Central memory CD4-positive, alpha-beta T cell (primary cell): ENCODE data around the gene POLA2.
"Not testable (repeated sequence)": the region's sequence is repeated elsewhere in the genome, so short reads cannot be mapped to it uniquely, and the experiment has no call there.

Experiments used
- DNase-seq: peaks from one replicate; pipeline ENCODE4 v3.0.0; 2022

Gene POLA2

DNA sequence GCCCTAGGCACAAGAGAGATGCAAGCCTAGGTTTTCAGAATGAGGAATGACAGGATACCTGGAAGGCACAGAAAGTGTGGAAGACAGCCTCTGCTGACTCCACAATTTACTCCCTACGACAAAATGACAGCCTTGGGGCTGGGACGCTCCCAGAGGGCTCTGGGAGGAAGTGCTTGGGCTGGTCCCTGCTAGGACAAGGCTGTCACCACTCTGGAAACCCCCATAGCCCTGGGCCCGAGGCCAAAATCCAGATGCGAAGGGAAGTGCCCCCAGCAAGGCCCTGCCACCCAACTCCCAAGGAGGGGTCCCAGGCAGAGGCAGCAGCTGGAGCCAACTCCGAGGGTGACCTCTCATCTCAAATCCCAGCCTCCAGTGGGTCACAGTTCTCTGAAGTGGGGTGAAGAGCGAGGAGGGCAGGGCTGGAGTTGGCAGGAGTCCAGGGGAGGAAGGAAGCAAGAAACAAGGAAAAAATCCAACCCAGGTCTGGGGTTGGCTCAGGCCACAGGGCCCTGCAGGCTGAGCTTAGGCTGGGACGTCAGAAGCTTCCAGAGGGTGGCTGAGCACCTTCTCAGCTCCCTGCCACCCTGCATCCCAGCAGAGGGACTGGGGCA lies 46.6 kb downstream of the POLA2 start:
- no peak for DNase-seq

- DNase-seq: no peak
These were observed 47.2 kb downstream of the POLA2 start for GRCh38 chr11:65309006-65309405.

GRCh38 chr11:65310215-65310614 lies 48.5 kb downstream of the POLA2 start:
- no peak for DNase-seq

DNA sequence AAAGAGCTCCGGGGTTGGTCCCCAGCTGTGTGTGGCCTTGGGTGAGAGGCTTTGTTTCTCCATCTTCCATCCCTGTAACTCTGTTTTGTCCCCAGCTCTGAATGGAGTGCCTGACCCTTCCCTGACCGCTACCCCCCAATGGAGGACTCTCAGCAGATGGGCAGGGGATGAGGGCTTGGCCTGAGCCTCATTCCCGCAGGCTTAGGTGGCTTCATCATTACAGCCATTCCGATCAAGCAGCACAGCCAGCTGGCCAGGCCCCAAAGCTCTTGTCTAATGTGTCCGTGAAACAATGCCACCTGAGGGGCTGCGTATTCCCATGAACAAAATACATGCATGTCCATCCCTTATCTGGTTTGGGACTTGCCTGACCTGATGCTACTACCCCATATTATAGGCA lies 49.0 kb downstream of the POLA2 start:
- DNase-seq: no peak

DNA sequence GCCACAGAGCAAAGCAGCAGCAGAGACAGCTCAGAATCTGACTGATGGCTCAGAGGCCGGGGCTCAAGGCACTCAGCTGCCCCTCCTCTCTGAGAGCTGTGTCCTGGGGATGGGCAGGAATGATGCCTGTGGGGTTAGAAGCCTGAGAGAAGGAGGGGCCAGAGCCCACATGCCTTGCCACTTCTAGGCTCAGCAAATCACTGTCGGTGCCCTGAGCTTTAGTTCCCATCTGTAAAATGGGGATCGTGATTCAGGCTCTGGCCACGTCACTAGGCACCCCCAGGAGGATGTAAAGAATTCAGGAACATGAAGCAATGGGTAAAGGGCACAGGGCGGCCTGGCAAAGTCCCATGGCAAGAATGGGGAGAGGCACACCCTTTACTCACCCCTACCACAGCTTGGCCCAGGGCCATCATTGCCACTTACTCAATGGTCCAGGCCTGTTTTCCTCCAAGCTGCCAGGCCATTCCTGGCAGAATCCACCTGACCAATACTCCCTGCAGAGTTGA lies 49.5 kb downstream of the POLA2 start:
- DNase-seq: no peak

- peak; percentile 48 for DNase-seq
These were observed 52.9 kb downstream of the POLA2 start, which contains the start of gene CDC42EP2 for GRCh38 chr11:65314501-65315203. CDC42EP2 (plus strand) TSS chr11:65314866; CDS start chr11:65320899, 6,033 bp downstream.

- DNase-seq: peak; percentile 66
These were observed 53.6 kb downstream of the POLA2 start for GRCh38 chr11:65315204-65315865.

DNA sequence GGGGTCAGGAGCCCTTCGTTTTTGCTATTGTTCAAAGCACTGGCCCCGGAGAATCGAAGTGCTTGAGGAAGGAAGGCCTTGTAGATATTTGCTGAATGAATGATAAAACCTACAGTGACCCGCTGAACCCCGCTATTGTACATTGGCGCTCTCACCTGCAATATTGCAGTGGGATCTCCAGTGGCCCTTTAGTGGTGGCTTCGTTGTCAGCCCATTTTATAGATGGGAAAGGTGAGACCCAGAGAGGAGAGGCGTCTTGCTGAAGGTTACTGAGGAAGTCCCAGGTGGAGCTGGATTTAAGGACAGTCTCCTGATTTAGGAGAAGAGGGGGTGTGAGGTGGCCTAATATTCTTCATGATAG lies 54.1 kb downstream of the POLA2 start:
- DNase-seq: no peak

DNA sequence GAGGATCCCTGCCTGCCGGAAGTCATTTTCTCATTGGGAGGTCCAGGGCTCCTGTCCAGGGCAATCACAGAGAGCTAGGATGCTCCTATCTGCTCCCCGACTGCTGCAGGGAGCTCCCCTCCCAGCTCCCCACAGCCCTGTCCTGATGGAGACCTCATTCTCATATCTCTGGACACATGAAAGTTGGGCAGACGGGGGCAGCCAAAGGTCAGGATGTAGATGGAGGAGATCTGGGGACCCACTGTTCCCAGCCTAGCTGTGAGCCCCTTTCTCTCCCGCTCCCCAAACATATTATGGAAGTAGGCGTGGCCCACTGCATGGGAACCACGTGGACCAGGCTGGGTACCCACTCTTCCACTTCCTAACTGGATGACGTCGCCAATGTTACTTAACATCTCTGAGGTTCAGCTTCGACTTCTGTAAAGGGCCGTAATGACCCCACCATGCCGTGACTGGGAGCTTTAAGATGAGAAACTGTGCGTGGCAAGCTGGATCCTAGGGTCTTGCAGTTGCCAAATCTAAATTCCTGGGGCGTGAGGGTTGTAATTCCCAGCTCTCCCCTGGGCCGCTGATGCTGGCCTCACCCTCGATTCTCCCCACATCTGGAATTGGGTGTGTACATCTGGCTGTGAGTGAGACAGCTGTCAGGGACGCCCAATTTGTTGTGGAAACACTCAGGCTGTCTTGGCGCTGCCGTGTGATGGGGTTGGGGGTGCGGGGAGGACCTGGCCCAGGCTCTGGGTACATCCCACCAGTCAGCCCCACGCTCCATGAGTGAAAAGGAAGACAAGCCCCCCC lies 54.7 kb downstream of the POLA2 start:
- DNase-seq: no peak

DNA sequence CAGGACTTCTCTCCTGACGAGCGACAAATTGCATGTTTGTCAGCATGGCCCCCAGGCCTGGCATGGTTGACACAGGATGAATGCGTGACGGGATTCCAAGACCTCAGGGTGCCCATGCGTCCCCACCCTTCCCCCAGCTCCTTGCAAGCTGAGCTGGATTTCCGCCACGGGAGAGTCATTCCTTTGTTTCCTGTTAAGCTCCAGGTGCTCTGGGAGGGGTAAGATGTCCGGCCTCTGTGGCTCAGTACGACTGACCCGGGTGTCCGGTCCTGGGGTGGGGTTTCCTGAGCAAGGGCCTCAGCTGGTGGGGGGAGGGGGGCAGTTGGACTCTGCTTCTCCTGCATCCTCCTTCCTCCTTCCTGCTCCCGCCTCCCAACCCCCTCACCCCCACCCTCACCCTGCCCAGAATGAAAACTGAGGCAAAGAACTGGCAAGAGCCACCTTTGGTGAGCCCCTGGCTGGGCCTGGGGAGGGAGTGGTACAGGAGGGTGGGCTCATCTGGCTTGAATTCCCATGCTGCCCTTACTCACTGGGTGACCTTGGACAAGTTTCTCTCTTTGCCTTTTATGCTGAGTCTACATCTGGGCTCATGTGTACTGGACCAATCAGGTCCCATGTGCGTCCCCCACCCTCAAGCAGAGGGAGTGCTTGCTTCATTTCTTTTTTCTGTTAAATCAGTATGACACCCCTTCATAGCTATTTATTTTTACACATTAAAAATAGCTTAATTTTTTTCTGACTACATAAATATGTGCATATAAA lies 55.4 kb downstream of the POLA2 start:
- no peak for DNase-seq

GRCh38 chr11:65320386-65321075 lies 58.8 kb downstream of the POLA2 start:
- DNase-seq: no peak

DNA sequence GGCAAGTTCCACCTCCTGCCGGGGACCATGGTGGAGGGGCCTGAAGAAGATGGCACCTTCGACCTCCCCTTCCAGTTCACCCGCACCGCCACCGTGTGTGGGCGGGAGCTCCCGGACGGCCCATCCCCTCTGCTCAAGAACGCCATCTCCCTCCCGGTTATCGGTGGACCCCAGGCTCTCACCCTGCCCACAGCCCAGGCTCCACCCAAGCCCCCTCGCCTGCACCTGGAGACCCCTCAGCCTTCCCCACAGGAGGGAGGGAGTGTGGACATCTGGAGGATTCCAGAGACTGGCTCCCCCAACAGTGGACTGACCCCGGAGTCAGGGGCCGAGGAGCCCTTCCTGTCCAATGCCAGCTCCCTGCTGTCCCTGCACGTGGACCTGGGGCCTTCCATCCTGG lies 59.3 kb downstream of the POLA2 start:
- DNase-seq: no peak

DNA sequence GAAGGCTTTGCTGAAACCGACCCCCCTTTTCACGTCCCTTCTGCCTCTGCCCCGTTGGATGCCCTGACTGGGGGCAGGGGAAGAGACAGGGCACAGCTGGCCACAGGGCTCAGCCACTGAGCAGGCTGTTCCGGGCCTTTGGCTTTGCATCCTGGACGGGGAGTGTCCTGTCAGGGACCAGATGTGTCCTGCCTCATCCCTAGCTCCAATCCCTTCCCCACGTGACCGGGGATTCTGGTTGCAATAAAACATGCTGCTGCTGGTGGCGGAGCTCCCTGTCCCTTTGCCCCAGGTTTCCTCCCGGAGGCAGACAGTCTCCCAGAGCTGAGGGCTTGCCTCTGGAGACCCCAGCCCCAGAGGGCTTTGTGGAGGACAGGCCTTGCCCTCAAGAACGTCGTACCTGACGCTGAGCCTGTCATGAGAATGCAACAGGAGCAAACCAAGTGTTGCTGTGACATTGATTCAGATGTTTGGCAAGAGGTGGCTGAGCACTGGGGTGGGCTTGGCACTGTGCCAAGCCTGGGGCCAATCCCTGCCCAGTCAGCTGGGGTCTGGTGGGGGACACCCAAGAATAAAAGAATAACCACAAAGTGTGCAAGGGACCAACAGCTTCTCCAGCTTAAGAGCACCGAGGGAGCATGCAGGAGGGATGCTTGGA lies 60.2 kb downstream of the POLA2 start:
- no peak for DNase-seq

- DNase-seq: no peak
These were observed 62.1 kb downstream of the POLA2 start for GRCh38 chr11:65323813-65324212.

DNA sequence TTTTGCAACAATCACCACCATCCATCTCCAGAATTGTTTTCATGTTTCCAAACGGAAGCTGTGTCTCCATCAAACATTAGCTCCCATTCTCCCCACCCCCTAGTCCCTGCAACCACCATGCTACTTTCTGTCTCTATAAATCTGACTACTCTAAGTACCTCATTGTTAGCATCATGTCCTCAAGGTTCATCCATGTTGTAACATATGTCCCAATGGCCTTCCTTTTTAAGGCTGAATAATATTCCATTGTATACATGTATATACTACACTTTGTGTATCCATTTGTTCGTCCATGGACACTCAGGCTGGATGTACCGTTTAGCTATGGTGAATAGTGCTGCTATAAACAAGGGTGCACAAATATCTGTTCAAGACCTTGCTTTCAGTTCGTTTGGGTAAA lies 63.7 kb downstream of the POLA2 start:
- DNase-seq: no peak

- no peak for DNase-seq
These were observed 65.3 kb downstream of the POLA2 start for GRCh38 chr11:65327021-65327420.

DNA sequence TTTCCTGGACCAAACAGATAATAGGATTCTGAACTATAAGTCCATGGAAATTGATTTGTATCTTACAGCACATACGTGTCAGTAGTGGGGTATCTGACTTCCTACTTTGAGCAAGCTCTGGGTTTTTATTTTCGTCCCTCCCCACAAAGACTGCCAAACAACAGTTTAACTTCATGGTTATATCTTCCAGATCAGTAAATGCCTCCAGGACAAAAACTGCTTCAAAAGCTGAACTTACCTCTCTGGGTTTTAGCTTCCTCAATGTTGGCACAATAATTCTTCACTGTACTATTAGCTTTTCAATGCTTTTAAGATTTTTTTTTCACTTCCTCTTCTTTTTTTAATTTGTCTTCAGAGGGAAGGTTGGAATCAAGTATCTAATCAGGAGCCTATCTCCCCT lies 67.7 kb downstream of the POLA2 start:
- DNase-seq: no peak

DNA sequence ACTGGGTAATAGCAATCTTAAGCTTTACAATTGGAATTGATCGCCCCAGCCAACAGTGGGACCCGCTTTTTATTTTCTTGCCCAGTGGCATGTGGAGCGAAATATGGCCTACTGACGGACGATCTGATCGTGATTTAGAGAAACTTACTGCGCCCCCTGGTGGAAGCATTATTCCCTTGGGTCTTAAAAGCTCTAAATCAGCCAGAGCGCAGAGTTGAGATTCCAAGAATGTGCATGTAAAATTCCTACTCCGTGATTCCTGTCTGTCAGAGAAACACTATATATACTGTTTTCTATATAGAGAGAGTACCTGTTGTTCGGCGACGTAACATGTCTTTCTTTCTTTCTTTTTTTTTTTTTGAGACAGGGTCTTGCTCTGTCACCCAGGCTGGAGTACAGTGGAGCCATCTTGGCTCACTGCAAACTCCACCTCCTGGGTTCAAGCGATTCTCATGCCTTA lies 68.2 kb downstream of the POLA2 start:
- peak; percentile 70 for DNase-seq

DNA sequence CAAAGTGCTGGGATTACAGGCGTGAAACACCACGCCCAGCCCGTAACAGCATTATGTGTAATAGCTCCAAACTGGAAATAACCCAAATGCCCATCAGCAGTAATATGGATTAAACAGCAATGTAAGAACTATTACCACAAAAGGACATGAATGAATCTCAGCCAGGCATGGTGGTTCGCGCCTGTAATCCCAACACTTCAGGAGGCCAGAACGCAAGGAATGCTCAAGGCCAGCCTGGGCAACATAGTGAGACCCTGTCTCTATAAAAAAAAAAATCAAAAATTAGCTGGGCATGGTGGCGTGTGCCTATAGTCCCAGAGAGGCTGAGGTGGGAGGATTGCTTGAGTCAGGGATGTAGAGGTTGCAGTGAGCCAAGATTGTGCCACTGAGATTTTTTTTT lies 68.8 kb downstream of the POLA2 start:
- no peak for DNase-seq

DNA sequence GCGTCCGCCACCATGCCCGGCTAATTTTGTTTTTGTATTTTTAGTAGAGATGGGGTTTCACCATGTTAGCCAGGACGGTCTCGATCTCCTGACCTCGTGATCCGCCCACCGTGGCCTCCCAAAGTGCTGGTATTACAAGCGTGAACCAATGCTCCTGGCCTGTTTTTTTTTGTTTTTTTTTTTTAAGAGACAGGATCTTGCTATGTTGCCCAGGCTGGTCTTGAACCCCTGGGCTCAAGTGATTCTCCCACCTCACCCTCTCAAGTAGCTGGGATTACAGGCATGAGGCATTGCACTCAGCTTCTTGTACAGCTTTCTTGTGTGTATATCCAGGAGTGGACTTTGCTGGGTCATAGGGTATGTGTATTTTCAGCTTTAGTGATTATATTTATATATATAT lies 70.8 kb downstream of the POLA2 start:
- DNase-seq: not testable (repeated sequence)

DNA sequence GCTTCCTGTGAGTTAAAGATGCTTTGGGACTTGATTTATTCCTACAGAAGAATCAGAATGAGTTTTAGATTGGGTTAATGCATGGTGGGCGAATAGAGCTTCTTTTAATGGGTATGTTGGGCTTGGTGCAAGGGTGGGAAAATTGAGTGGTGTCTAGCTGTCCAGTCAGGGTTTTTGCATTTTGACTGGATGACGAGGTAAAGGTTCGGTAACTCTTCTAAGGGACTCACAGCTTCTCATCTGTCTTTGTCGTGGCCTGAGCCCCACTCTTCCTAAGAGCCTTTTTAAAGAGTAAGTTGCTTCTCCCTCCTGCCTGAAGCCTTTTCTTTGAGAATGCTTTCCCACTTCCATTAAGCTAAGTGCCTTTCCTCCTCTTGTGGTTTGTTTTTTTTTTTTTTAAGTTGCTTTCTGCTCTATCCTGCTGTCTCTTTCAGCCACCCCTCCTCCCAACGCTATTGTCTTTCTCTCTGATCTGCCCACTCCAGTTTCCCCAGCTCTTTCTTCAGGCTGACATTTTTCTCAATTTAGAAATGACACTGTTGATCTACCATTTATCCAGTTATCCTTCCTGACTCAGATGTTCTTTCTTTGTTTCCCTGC lies 73.0 kb downstream of the POLA2 start:
- no peak for DNase-seq
